HL-60/S4 (cell line): ENCODE measurements around the gene SCN4A.
"Not testable (repeated sequence)": the region's sequence is repeated elsewhere in the genome, so short reads cannot be mapped to it uniquely, and the experiment has no call there.

Source experiments
- in situ Hi-C: fragments of 300-500 bp; cut with MboI; formaldehyde crosslinking; loops from 2 replicates; pipeline ENCODE4 v1.14.3; 2022; ENCODE audit warnings: low sequenced_read_pairs

SCN4A gene

GRCh38 chr17:63918789-63919305, 53.9 kb downstream of the SCN4A start, which contains the start of gene GH1:
Gene GH1 (minus strand): TSS chr17:63918839. CDS start chr17:63918776, 63 bp downstream.
- in situ Hi-C loops: loop anchor here (10.0 kb wide), 2 partner anchors 106 to 366 kb away; partner anchors contain the start of gene ICAM2

DNA sequence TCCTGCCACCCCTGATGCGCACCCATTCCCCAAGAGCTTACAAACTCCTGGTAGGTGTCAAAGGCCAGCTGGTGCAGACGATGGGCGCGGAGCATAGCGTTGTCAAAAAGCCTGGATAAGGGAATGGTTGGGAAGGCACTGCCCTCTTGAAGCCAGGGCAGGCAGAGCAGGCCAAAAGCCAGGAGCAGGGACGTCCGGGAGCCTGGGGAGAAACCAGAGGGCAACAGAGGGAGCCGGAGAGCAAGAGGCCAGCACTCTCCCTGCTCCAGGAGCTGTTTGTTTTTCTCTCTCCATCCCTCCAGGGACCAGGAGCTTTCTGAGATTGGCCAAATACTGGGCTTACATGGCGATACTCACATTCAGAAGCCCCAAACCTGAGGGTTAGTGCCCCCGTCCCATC, 54.4 kb downstream of the SCN4A start:
- in situ Hi-C loops: loop anchor here (10.0 kb wide), 2 partner anchors 106 to 366 kb away; partner anchors contain the start of gene ICAM2

DNA sequence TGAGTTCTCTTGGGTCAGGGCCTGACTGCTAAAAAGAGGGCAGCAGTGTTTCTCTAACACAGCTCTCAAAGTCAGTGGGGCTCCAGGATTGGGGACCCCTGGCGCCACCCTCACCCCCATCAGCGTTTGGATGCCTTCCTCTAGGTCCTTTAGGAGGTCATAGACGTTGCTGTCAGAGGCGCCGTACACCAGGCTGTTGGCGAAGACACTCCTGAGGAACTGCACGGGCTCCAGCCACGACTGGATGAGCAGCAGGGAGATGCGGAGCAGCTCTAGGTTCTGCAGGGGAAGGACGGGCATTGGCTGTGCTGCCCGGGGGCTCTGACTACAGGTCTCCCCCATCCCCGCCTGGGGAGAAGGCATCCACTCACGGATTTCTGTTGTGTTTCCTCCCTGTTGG, 55.1 kb downstream of the SCN4A start:
- in situ Hi-C loops: loop anchor here (10.0 kb wide), 2 partner anchors 107 to 367 kb away; partner anchors contain the start of gene ICAM2

- in situ Hi-C loops: loop anchor here (10.0 kb wide), 2 partner anchors 108 to 368 kb away; partner anchors contain the start of gene ICAM2
Measured at GRCh38 chr17:63917206-63917605, 55.5 kb downstream of the SCN4A start.

GRCh38 chr17:63916566-63917185, 56.0 kb downstream of the SCN4A start:
- in situ Hi-C loops: loop anchor here (10.0 kb wide), 2 partner anchors 108 to 368 kb away; partner anchors contain the start of gene ICAM2

DNA sequence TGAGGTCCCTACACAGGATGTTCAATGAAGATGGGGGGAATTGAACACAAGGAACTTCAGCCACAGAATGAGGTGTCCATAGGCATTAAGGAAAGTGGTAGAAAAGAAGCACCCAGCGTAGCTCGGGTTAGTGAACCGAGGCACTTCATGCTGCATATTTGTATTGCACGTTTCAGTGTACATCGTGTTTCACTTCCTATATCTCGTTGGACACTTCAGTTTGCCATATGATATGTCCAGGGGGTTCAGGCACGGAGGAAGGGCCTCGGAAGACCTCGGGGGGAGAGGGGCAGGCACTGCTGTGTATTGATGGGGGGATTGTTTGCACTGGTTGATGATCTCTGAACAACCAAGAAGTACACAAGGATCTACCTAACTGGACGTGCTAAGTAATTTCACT, 57.0 kb downstream of the SCN4A start:
- in situ Hi-C loops: loop anchor here (10.0 kb wide), 2 partner anchors 109 to 369 kb away; partner anchors contain the start of gene ICAM2

DNA sequence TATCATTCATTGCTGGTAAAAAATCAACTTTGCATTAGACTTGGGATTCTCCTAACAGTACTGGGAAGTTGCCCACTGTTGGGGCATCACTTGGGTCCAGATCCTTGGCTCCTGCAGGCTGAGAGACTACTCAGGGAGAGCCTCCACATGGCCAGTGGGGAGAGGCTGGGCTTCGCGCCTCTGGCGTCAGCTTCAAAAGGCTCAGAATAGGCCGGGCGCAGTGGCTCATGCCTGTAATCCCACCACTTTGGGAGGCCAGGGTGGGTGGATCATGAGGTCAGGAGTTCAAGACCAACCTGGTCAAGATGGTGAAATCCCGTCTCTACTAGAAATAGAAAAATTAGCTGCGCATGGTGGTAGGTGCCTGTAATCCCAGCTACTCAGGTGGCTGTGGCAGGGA, 58.2 kb downstream of the SCN4A start:
- in situ Hi-C loops: loop anchor here (10.0 kb wide), 2 partner anchors 110 to 370 kb away; partner anchors contain the start of gene ICAM2

- in situ Hi-C loops: loop anchor here (10.0 kb wide), 2 partner anchors 113 to 373 kb away; partner anchors contain the start of gene ICAM2
Measured at GRCh38 chr17:63911657-63912100, 61.0 kb downstream of the SCN4A start.

- in situ Hi-C loops: loop anchor here (10.0 kb wide), 2 partner anchors 114 to 374 kb away; partner anchors contain the start of gene ICAM2
Measured at GRCh38 chr17:63911041-63911635, 61.6 kb downstream of the SCN4A start, which contains the start of gene CSHL1. Gene CSHL1 (minus strand): TSS chr17:63911258. CDS start chr17:63911196, 62 bp downstream.

DNA sequence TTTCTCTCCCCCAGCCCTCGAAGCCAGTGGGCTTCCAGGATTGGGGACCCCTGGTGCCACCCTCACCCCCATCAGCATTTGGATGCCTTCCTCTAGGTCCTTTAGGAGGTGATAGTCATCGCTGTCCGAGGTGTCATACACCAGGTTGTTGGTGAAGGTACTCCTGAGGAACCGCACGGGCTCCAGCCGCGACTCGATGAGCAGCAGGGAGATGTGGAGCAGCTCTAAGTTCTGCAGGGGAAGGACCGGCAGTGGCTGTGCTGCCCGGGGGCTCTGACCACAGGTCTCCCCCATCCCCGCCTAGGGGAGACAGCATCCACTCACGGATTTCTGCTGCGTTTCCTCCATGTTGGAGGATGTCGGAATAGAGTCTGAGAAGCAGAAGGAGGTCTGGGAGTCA, 62.6 kb downstream of the SCN4A start:
- in situ Hi-C loops: loop anchor here (10.0 kb wide), 2 partner anchors 115 to 375 kb away; partner anchors contain the start of gene ICAM2

- in situ Hi-C loops: not testable (repeated sequence)
Measured at GRCh38 chr17:63909586-63909985, 63.1 kb downstream of the SCN4A start.

DNA sequence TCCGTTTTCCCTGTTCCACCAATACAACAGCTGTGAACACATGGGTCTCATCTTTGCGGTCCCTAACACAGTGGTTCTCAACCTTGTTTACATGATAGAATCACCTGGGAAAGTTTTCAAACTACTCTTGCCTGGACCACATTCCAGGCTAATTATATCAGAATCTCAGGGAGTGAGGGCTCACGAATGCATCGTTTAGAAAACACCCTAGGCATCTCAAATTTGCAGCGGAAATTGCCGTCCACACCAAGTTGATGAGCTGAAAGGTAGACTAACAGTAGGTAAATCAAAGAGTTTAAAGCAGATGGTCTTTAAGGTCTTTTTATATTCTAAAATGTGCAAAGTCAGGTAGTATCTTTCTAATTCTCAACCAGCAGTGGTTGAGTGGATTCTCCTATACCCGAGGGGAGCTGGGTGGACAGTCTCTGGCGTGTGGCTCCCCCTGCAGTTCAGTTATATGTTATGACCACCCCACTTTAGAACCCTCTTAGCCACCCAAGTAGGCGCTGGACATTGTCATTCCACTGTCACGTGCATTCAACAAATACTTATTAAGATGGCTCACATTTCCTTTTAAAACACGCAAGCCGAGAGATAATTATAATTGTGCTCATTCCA, 65.4 kb downstream of the SCN4A start:
- in situ Hi-C loops: not testable (repeated sequence)

- in situ Hi-C loops: not testable (repeated sequence)
Measured at GRCh38 chr17:63904796-63905195, 67.9 kb downstream of the SCN4A start.

GRCh38 chr17:63903787-63904201, 68.9 kb downstream of the SCN4A start:
- in situ Hi-C loops: not testable (repeated sequence)

DNA sequence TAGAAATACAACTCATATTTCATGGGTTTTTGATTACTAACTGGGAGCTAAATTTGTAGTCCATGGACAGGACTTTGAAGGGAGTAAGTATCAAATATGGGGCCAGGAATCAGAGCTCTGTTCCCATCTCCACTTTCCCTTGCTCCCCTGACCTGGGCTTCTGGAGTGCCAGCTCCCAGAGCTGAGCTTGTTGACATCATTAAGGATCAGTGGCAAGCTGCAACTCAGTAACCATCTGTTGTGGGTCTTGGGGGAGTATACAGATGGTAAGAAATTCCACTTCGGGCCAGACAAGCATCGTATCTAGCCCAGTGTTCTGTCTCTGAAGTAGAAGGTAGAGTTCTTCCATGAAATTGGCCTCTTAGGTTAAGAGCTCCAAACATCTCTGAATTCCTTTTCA, 70.7 kb downstream of the SCN4A start:
- in situ Hi-C loops: not testable (repeated sequence)

GRCh38 chr17:63898899-63899798, 73.6 kb downstream of the SCN4A start:
- in situ Hi-C loops: not testable (repeated sequence)

DNA sequence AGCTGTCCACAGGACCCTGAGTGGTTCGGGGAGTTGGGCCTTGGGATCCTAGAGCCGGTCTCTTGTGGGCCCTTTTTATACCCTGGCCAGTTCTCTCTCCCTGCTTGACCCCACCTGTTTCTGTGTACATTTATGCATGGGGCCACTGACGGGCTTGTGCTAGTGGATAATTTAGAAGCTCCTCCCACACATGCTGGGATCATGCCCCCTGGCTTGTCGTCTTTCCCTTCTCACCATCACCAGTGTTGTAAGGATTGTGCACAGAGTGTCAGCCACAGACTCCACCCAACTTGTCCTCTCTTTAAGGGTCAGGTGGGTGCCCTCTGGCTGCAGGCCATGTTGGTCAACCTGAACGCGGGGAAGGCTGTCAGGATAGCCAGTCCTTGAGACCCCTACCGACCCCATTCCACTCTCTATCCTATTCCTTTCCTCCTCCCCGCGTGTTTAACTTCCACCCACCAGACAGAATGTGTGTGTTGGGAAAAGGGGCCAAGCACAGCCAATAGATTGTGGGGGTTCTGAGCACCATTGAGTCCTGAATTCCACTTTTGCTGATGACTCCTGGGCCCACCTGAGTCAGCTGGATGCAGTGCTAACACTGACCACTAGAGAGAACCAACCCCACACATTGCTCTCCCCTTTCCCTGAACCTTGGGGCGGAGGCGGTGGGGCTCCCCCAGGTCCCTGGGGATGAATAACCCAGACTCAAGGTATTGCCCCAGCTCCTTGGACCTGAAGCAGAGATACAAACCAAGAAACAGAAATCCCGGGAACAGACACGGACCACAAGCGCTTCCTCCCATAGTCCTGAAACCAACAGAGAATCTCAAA, 76.0 kb downstream of the SCN4A start, which contains the start of gene CSH1:
CSH1 (minus strand) TSS at position 51 of the 831 bp plus-strand sequence. CDS start 63 bp downstream, outside the sequence.
- in situ Hi-C loops: not testable (repeated sequence)

DNA sequence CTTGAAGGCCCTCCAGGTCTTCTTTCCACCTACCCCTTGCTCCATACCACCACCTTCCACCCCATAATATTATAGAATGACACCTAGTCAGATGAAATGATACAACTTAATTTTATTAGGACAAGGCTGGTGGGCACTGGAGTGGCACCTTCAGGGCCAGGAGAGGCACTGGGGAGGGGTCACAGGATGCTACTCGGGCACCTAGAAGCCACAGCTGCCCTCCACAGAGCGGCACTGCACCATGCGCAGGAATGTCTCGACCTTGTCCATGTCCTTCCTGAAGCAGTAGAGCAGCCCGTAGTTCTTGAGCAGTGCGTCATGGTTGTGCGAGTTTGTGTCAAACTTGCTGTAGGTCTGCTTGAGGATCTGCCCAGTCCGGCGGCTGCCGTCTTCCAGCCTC, 77.9 kb downstream of the SCN4A start:
- in situ Hi-C loops: not testable (repeated sequence)

DNA sequence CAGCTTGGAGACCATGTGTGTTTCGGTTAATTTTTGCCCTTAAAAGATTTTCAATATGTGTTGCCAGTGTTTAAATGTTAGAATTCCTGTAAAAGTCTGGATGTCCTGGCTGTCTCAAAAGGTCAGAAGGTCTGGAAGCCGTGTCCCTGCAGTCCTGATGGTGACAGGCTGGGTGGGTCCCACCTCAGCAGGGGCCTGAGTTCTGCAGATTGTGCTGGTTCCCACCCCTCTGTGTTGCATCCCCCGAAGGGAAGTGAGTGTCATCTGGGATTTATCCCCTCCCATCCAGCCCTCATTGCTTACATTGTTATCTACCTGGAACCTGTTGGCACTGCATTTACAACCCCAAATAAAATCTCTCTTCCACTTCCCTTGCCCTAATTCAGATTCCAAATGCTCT, 78.7 kb downstream of the SCN4A start:
- in situ Hi-C loops: not testable (repeated sequence)
